Measurements from ENCODE around the gene PTRHD1.

The PTRHD1 gene

DNA sequence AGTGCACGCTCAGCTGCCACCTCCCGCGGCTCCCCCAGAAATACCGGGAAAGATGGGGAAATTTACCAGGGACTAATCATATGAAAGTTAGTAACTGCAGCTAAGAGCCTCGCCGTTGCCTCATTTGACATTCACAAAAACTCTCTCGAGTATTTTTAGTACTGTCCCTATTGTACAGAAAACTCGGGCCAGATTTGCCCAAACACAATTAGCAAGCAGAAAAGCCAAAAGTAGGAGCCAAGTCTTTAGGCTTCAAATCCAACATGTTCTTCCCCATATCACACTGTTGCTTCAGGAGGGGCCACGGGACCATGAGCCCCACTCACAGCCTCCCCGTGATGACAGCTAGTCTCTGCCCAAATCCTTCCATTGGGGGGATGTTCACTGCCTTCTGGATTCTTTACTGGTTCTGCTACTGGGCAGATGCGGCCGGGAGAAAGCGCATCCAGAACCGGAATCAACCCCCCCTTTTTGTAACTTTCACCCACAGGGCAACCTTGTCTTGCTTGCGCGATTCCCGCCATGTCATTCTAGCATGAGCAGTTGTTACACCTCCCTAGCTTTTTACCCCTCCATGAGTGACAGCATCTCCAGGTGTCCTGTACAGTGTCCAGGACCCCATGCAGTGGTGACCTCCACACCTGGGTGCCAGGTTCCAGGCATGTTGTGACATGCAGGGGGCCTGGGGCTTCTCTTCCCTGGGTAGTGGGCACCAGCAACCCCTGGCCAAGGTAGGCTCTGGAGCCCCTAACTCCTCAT lies 35.2 kb upstream of the PTRHD1 start:
- no peak for DNase-seq

DNA sequence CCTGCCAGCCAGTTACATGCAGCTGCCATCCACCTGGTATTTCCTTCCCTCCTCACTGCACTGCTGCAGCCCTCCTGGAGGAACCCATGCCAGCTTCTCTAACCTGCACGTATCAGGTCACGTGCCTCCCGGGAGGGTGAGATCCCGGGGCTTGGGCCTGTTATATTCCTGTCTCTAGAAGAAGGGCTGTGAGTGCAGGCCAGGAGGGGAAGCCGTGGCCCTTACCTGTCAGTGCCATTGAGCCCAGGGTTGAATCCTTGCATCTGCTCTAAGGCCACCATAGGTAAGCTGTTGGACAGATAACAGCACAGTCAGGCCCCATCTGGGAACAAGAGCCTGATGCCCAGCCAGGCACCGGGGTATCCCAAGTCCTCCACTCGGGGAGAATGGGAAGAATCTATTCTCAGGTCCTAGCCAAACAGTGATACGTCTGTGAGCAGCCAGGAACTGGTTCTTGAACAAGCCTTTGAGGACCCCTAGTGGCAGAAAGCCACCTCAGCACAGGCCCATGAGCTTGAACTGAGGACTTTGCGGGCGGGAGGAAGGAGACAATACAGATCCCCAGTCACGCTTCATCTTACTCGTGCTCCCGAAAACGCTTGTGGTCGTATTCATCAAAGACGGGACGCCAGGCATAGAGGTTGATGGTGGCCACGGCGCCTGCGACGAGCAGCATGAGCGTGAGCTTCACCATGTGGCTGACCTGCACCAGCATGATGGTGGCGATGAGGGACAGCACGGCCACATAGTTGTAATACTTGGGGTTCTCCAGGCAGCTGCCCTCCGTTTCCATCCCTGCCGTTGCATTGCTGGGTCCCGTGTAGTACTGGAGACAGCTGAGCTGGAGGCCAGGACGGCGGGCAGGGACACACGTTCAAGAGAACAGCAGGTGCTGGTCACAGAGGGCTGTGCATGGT lies 34.4 kb upstream of the PTRHD1 start:
- peak; percentile 77 for DNase-seq

DNA sequence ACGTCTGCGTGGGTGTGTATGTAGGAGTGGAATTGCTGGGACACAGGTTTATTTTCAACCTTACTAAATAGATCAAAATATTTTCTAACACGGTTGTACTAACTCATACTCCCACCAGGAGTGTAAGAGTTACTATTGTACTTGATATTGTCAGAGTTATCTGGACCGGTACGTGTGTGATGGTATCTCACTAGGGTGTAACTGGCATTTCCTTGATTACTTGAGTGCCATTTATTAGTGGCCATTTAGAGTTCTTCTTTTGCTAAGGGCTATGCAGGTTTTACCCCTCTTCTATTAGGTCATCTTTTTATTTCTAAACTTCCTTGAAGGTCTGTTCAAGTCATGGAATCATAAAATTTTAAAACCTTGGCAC lies 33.6 kb upstream of the PTRHD1 start:
- no peak for DNase-seq

DNA sequence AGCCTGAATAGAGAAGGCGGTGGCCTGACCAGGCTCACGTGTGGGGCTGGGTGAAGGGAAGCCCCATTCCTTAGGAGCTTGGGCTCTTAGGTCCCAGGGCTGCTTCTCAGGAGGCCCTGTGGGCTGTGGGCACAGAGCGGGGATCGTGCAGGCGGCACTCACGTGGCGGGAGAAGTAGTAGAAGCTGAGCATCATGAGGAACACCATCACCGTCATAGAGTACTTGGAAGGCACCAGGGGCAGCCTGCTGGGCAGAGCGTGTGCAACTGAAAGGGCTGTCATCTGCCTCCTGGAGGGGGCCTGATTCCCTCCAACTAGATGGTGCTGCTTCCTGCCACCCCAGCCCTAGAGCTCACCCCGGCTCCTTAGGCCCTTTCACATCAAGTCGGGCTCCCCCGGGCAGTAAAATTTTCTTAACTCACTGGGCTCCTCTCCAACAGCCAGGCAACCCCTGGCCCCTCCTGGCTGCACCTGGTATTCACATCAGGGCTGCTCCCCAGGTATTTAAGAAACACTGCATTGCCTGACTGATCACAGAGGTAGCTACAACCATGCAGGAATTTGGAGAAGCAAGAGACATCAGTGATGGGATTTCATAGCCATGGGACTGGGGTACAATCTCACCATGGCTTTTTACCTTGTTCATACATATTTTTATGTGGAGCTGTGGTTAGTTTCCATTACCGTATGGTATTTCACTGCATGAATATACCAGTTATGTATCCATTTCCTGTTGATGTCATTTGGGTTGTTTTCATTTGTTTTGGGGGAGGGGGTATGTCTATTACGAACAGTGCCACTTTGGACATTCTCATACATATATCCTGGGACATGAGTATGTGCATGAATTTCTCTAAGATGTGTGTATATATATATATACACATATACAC lies 32.9 kb upstream of the PTRHD1 start:
- peak; percentile 55 for DNase-seq

DNA sequence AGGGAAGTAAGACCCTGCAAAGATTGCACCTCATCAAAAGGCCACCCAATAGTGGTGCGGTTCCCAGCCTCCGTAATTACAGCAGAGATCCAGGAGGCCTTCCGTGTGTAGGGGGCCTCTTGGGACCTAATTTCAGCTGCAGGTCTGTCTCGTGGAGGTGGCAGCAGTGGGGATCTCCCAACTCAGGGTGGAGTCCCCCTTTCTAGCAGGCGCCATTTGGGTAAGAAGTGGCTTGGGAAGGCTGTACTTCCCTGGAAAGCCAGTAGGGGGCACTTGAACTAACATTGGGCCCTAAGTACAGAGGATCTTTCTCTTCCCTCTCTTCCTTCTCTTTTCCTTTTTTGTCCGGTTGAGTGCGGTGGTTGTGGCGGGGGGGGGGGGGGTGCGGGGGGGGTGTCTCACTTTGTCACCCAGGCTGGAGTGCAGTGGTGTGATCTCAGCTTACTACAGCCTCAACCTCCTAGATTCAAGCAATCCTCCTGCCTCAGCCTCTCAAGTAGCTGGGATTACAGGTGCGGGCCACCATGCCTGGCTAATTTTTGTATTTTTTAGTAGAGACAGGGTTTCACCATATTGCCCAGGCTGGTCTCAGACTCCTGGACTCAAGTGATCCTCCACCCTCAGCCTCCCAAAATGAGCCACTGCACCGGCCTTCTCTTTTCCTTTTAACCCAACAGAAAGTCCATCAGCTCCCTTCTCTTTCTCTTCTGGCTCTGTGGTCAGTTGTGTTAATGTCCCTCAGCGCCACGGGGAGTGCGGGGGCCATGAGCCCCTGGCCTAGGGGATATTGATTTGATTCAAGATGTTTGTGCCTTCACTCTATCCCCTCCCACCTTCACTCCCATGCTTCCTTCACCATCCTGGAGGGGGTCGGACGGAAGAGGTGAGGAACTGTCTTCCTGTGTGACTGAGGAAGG lies 32.0 kb upstream of the PTRHD1 start:
- DNase-seq, result peak; percentile 37

DNA sequence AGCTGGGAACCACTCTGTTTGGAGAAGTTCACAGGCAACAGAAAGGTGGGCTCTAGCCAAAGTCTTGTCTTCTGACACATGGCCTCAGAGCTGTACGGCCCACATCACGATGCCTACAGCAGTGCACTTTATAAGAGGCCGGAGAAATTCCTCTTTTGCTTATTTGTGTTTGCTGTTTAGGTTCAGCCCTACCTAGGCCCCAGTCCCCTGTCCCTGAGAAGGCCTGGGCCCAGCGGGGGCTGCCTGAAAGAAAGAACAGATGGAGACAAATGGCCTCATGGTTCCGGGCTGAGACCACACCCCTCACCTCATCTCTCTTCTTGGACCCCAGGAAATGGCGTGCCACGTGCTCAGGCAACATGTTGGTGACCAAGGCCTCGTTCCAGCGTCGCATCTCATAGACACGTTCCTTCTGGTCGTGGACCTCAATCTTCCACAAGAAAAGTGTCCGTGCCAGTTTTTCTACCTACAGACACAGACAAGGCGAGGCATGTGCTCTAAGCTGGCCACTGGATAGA lies 30.9 kb upstream of the PTRHD1 start:
- DNase-seq, result no peak

DNA sequence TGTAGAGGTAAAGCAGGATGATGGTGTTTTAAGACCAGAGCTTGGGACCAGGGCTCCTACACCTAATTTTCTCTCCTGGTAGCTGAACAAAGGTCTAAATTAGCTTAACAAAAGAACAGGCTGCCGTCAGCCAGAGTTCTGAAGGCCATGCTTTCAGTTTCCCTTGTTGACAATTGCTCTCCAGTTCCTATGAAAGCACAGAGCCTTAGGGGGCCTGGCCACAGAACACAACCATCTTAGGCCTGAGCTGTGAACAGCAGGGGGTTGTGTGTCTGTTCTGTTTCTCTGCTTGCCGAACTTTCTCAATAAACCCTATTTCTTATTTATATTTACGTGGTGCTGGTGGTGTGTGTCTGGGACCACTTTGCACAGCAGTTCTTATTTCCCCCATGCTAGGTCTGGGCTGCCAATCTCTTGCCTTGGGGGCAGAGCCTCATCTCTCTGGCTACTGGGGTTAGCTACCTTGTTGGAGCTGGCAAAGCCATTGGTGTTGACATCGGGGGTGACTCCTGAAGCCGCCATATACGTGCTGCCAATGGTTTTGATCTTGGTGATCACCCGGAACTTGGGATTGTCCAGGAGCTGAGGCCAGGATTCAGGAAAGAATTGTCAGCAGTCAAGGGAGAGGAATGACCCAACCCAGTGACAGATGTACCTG lies 29.0 kb upstream of the PTRHD1 start:
- DNase-seq, result no peak

DNA sequence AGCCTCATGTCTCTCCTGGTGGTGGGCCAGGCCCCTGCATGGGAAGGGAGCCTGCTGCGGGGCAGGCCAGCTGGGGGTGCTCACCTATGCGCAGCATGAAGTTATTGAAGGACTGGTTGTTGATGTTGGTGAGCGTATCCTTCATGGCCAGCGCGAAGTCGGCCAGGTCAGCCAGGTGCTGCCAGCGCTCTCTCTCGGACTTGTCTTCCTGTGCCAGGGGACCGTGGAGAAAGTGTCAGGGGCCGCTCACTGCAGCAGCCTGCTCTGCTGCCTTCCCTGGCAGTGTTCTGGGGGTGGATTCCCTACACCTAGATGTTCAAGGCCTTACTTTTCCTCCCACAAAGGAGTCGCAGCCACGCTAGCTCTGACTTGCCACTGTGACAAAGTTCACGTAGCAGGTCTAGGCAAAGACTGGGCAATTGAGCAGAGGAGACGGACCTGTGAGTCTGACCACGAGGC lies 28.3 kb upstream of the PTRHD1 start:
- no peak for DNase-seq

DNA sequence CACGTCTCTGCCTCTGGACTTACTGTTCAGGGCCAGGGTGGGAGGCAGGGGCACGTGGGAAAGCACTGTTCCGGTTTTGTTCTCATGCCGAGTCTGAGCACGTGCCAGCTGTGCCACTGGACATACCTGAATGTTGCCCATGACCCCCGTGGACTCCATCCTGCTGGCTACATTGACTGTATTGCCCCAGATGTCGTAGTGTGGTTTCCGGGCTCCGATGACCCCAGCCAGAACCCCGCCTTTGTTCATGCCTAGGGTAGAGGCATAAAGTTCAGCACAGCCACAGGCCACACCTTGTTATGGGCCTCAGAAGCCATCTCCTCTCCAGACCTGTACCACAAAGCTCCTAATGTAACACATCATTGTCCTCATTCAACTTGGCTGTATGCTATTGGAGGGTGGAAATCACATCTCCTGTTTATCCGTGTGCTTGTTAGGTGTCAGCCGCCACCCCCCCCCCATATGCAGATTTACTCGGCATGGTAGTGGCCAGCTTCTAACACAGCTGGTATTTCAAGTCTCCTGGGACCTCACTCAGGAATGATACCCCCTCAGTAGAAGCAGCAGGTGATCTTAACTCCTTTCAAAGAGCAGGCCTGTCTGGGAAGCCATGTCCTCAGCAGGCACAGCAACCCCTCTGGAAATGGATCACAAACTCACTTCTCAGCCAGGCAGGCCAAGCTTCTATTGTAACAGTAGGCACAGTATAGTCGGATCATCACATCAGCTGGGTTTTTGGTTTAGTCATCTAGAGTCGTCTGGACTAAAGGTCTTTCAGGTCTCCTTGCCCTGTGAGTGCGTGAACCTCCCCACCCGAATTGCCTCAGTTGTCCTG lies 27.6 kb upstream of the PTRHD1 start:
- DNase-seq, result no peak

DNA sequence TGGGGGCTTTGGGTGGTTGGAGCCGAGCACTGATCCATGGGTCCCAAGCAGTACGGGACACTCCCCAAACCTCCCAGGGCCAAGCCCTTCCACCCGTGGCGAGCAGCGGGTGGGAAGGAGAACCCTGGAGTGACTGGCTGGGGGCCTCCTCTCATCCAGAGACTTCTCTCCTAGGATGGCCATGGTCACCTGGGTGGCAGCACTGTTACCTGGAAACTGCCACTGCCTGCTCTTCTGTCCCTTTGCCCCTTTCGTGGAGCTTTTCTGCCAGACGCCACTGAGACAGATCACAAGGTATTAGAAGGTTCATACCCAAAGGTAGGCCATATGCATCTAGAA lies 27.0 kb upstream of the PTRHD1 start:
- DNase-seq, result no peak

DNA sequence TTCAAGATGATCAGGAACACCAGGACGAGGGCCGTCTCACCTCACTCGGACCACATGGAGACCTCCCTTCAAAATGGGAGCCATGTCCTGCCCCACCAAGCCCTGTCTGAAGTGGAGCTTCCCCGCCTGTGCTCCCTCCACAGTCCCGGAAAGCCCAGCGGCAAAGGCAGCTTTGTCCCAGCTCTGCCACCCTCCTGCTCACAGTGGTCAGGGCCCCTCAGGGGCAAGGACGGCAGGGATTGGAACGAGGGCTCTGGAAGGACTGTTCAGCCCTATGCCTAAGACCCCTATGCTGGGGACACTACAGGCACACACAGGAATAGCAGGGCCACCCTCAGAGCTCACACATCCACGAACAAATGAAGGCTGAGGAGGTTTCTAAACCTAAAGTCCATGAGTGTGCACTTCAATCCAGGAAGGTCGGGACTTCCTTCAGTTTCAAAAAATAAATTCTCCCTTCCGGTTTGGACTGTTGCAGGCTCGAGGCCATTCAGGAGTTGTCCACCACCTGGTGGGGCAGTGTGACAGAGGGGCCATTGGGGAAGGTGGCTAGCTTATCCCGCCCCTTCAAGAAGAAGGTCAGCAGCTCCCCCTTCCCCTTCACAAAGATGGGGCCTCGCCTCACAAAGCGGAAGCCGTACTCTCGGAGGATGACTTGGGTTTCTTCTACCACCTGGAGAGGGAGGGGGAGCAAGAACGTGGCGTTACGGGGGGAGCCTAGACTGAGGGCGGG lies 26.4 kb upstream of the PTRHD1 start:
- DNase-seq, result no peak

DNA sequence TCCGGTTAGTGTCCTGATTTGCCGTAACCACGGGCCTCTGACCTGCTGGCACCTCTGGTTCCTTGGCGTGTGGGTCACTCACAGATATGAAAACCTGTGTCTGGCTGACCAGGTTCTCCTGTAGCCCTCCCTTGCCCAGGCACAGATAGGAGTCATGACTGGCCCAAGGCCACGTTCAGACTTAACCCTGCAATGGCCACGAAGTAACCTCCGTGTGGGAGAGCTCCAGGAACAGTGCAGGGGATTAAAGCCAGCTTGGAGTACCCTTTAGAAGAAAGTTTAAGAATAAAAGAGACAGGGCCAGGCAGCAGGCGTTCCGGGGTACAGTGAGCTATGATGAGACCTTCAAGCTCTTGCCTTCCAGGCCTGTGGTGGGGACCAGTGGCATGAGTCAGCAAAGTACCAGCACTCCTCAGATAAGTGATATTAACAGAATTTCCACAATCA lies 25.6 kb upstream of the PTRHD1 start:
- DNase-seq, result peak; percentile 28

DNA sequence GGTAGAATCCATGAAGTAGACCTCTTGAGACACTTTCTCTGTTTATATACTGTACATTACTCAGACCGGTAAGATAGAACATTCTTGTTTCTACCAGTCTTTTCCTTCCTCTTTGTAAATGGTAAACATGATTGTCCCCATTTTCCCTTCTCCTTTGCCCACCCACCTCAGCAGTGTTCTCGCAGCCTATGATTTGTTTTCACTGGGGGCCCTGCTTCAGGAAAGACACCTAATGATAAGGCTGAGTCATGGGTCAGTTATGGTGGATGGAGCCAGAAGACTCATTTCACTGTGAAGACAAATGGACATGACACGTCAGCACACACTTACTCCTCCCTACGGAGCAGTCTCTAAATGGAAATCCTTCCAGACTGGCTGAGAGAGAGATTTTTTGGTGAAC lies 23.7 kb upstream of the PTRHD1 start:
- no peak for DNase-seq

DNA sequence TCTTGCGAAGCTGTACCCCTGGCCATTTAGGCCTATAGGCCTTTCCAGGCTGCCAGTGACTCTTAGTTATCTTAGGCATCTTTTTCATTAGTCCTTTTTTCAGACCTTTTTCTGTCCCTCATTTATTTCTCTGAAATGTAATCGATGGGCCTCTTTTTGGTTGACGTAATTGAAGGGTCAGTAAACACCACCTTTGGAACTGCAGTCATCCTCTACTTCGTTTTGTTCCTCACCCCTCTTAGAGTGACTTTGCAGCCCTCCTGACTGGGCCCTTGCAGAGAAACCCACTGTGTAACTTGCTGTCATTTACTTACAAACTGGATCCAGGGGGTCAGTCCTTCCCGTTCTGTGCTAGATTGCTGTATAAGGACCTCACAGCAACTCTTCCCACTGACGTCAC lies 23.2 kb upstream of the PTRHD1 start:
- no peak for DNase-seq

DNA sequence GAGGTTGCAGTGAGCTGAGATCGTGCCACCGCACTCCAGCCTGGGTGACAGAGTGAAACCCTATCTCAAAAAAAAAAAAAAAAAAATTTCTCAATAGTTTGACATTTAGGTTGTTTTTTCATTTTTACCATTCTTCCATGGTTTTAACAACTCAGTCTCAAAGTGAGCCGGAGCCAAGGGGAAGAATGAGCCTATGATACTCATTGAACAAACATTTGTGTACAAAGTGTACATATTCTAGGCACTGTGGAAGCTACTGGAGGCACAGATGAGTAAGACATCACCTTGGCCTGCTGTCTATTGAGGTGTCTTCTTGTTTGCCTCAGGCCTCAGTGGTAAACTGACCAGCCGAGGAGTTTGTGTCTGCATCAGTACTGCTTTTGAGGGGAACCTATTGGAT lies 22.0 kb upstream of the PTRHD1 start:
- DNase-seq, result no peak

DNA sequence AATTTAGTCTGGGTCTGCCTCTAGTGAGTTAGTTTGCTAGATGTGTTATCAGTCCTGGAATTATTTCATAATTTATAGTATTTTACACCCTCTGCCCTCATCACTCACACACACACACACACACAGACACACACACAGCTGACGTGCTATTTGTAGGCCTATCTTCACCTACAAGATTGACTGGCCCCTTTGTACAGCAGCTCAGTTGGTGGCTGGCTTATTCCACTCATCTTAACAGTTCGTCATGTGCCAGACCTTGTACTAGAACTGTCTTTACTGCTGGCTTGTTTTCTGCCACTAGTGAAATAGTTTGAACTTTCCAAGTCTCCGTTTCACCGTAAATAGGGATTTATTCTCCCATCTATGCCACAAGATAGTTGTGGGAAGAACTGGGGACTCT lies 21.3 kb upstream of the PTRHD1 start:
- DNase-seq, result no peak

DNA sequence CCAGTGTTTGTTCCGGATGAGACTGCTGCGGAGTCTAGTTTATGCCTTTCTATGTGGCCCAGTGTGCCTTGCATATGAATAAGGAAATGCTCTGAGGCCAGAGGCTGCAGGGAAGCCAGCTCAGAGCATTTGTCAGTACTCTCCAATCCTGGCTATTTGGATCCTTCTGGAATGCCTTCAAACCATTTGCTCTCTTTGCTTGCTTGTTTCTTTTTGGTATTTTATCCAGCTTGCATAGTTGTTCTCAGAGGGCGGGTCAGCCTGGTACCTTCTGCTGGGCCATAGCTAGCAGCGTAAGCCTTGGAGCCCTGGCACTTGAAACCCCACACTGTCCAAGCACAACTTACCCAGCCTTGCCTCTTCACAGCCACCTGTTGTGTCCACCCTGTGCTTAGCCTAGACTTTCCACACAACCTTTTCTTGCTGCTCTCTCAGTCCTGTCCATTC lies 20.5 kb upstream of the PTRHD1 start:
- no peak for DNase-seq

DNA sequence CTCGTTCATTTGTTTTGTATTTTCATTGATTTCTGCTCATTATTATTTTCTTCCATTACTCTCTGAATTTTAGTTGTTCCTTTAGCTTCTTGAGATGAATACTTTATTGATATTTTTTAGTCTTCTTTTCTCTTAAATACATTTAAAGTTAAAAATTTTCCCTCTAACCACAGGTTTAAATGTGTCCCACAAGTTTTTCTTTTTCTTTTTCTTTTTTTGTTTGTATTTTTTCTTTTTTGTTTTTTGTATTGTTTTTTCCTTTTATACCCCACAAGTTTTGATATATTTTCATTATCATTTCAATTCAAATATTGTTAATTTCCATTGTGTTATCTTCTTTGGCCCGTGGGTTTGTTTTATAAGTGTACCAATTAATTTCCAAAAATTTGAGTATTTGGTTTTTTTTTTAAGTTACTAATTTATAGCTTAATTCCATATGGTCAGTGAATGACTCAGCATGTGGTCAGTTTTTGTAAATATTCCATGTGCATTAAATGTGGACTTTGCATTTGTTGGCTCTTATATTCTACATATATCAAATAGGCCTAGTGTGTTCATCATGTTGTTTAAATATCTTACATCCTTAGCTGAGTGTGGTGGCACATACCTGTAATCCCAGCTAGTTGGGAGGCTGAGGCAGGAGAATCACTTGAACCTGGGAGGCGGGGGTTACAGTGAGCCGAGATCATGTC lies 16.3 kb upstream of the PTRHD1 start:
- no peak for DNase-seq

DNA sequence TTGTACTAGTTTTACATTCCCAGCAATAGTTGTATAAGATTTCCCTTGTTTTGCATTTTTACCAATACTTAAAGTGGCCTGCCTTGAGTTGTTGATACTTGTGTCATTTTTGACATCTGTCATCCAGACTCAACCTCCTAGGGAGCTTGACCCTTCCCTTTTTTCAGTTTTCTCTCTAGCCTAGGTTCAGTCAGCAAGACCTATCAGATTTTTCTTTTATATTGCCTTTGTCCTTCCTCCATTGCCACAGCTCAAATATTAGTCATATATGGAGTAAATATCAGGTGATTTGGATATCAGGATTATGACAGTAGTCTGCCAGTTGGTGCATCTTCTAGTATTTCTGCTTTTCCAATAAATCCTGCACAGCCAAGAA lies 13.5 kb upstream of the PTRHD1 start:
- no peak for DNase-seq

Data from activated CD4-positive, alpha-beta T cell treated with anti-CD3 and anti-CD28 coated beads, Interleukin-2, amount 50 U/mL, for 16 hours (primary cell).